ENCODE results near the gene IL12B. TPM values are rescaled to one million over a fixed set of nuclear protein-coding genes. Genes with fewer than 3 reads are reported as not detected.
A peak's percentile ranks its signal among the peaks of the same experiment; 100 is the strongest.

The IL12B gene
- total and polyA plus RNA-seq, 2 of the 4 experiments (the other 2 are of a cell fraction) = 0.03 TPM; not detected in 1

DNA sequence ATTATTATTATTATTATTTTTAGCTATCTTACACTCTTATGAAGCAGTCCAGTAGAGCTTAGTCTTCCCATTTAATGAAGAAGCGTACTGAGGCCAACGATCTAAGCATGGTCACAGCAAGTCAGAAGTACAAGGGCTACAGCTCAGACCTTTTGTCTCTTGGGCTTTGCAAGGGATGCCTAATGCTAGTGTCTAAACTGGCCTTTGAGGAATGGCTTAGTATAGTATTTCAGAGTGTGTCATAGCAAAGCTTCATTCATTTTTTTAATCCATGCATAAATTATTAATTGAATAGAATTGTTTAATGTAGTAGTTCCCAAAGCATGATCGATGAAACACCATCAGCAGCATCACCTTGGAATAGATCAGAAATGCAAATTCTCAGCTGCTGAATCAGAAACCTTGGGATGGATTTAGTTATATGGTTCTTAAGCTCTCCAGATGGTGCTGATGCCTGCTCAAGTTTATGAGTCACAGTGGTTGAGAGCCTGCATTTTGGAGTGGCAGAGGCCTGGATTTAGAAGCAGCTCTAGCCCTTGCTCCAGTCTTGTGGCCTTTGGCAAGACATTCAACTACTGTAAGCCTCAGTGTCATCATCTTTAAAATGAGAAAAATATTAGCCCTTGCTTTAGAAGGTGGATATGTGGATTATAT, 6.1 kb downstream of the IL12B start:
- H3K4ac ChIP-seq (ENCODE audit: low read depth, low read length) = no peak overlapping the region
- DNase-seq (peak; percentile 90), ATAC-seq (ENCODE audit: low read depth) (peak; percentile 93)
- peaks cover 5% of the 10 kb centered on the region; the same call in 1 of the 2 replicates for H3K9me1 ChIP-seq (ENCODE audit: insufficient read depth, low read length)
- no peaks in the 10 kb centered on the region for H3K4me1 ChIP-seq (ENCODE audit: control insufficient read depth, insufficient read depth, low read length)
- no peak overlapping the region for H3K4me2 ChIP-seq (ENCODE audit: low read depth, low read length)
- no peak overlapping the region for H2BK15ac ChIP-seq (ENCODE audit: low read depth, low read length)
- TF ChIP-seq, protein P1, sequence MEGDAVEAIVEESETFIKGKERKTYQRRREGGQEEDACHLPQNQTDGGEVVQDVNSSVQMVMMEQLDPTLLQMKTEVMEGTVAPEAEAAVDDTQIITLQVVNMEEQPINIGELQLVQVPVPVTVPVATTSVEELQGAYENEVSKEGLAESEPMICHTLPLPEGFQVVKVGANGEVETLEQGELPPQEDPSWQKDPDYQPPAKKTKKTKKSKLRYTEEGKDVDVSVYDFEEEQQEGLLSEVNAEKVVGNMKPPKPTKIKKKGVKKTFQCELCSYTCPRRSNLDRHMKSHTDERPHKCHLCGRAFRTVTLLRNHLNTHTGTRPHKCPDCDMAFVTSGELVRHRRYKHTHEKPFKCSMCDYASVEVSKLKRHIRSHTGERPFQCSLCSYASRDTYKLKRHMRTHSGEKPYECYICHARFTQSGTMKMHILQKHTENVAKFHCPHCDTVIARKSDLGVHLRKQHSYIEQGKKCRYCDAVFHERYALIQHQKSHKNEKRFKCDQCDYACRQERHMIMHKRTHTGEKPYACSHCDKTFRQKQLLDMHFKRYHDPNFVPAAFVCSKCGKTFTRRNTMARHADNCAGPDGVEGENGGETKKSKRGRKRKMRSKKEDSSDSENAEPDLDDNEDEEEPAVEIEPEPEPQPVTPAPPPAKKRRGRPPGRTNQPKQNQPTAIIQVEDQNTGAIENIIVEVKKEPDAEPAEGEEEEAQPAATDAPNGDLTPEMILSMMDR (conservative IDR thresholded peaks at IDR 0.05; ENCODE audit: low read depth, low read length) = no peak
- TF ChIP-seq CHD1 (IDR thresholded peaks at IDR 0.05; ENCODE audit: low read depth, low read length) (no peak), FOS (IDR thresholded peaks at IDR 0.05; ENCODE audit: low read depth, low read length) (0 out of 2 replicates have a peak, but pooled peaks have one; percentile 13)
- no peak overlapping the region for H4K91ac ChIP-seq (ENCODE audit: insufficient read depth, low read depth, low read length)
- no peaks in the 10 kb centered on the region for H3K36me3 ChIP-seq (ENCODE audit: control insufficient read depth, insufficient read depth, low read length)
- intact Hi-C loops (cut with micrococcal nuclease) = no loop called here
- no peak overlapping the region for H3K27ac ChIP-seq (ENCODE audit: insufficient read depth, low read length)
- H2BK20ac ChIP-seq (ENCODE audit: low read depth, low read length) = no peak overlapping the region
- in situ Hi-C loops (cut with MboI; ENCODE audit: low sequenced_read_pairs) = no loop called here
- dilution Hi-C loops (cut with HindIII; ENCODE audit: low sequenced_read_pairs, unreplicated experiment) = no loop called here
- no peak overlapping the region for H2AFZ ChIP-seq (replicated peaks; ENCODE audit: low read length, poor library complexity)
- H3K14ac ChIP-seq (replicated peaks; ENCODE audit: low read depth, low read length) = no peak overlapping the region
- H2AK9ac ChIP-seq (replicated peaks; ENCODE audit: low read depth, low read length, poor library complexity) = no peak overlapping the region
- H2BK120ac ChIP-seq (ENCODE audit: low read depth, low read length) = no peak overlapping the region
- no peak overlapping the region for H3K23ac ChIP-seq (ENCODE audit: low read depth, low read length)
- H3K9ac ChIP-seq (ENCODE audit: low read depth, low read length) = no peak overlapping the region
- BruUV-seq (replicated peaks) = no TSS peak
- no peak overlapping the region; the same call in 1 of the 2 replicates for H2AK5ac ChIP-seq (ENCODE audit: low read depth, low read length)
- no CpG with 5 or more reads among the region's 3 CpGs for WGBS, 2 experiments (ENCODE audit: extremely low coverage in 2 of 2, insufficient read length in 1 of 2)
- H4K8ac ChIP-seq (ENCODE audit: low read depth in 2 of 2, low read length in 2 of 2) = no peak overlapping the region
- POLR2A ChIA-PET (ENCODE audit: unreplicated experiment) = interaction anchor here (0.7 kb wide), 1 partner anchor 11 kb away, joined by 4 read pairs; no protein-coding TSS in a partner anchor
- H4K5ac ChIP-seq (ENCODE audit: low read depth, low read length) = no peak overlapping the region
- H3K79me1 ChIP-seq (ENCODE audit: low read depth in 1 of 2, low read length in 2 of 2) = no peaks in the 10 kb centered on the region
- H3K18ac ChIP-seq (ENCODE audit: low read depth, low read length) = no peak overlapping the region
- no peak overlapping the region for H3K4me3 ChIP-seq (ENCODE audit: insufficient read depth, low read depth, low read length)
- H3K27me3 ChIP-seq (ENCODE audit: control insufficient read depth, insufficient read depth, low read length) = no peaks in the 10 kb centered on the region
- CTCF ChIA-PET = interaction anchor here (0.6 to 0.9 kb wide), 2 partner anchors 7 to 8 kb away, joined by 3 to 4 read pairs; no protein-coding TSS in a partner anchor
- H2BK5ac ChIP-seq (ENCODE audit: low read depth, low read length, poor library complexity, severe bottlenecking) = no peak overlapping the region
- no peaks in the 10 kb centered on the region for H4K20me1 ChIP-seq (ENCODE audit: insufficient read depth, low read length)
- no peak overlapping the region for H3K56ac ChIP-seq (ENCODE audit: extremely low read depth, insufficient read depth, low read length)
- no peaks in the 10 kb centered on the region for H3K9me3 ChIP-seq (ENCODE audit: control insufficient read depth, insufficient read depth, low read length)

All from IMR-90 (cell line).